ENCODE data around the gene ZNF521.
"Not testable (repeated sequence)": the region's sequence is repeated elsewhere in the genome, so short reads cannot be mapped to it uniquely, and the experiment has no call there.

Gene ZNF521

GRCh38 chr18:25295624-25296138 lies 56.3 kb downstream of the ZNF521 start:
- no peak for DNase-seq (ENCODE audit: low read depth in 1 of 2, low spot score in 1 of 2)

GRCh38 chr18:25291150-25291549 lies 60.8 kb downstream of the ZNF521 start:
- no peak for DNase-seq (ENCODE audit: low read depth in 1 of 2, low spot score in 1 of 2)

- DNase-seq (ENCODE audit: low read depth in 1 of 2, low spot score in 1 of 2) = no peak
Measured at GRCh38 chr18:25289001-25289631, 62.9 kb downstream of the ZNF521 start.

- no peak for DNase-seq (ENCODE audit: low read depth in 1 of 2, low spot score in 1 of 2)
Measured at GRCh38 chr18:25288340-25288938, 63.5 kb downstream of the ZNF521 start.

- DNase-seq (ENCODE audit: low read depth in 1 of 2, low spot score in 1 of 2) = no peak
Measured at GRCh38 chr18:25287106-25287505, 64.9 kb downstream of the ZNF521 start.

- DNase-seq (ENCODE audit: low read depth in 1 of 2, low spot score in 1 of 2) = no peak
Measured at GRCh38 chr18:25284861-25285550, 67.0 kb downstream of the ZNF521 start.

- DNase-seq (ENCODE audit: low read depth in 1 of 2, low spot score in 1 of 2) = no peak
Measured at GRCh38 chr18:25284281-25284680, 67.7 kb downstream of the ZNF521 start.

- DNase-seq (ENCODE audit: low read depth in 1 of 2, low spot score in 1 of 2) = no peak
Measured at GRCh38 chr18:25283781-25284180, 68.2 kb downstream of the ZNF521 start.

GRCh38 chr18:25282896-25283703 lies 68.9 kb downstream of the ZNF521 start:
- DNase-seq (ENCODE audit: low read depth in 1 of 2, low spot score in 1 of 2) = no peak

- DNase-seq (ENCODE audit: low read depth in 1 of 2, low spot score in 1 of 2) = no peak
Measured at GRCh38 chr18:25282282-25282681, 69.7 kb downstream of the ZNF521 start.

- DNase-seq (ENCODE audit: low read depth in 1 of 2, low spot score in 1 of 2) = no peak
Measured at GRCh38 chr18:25281556-25281955, 70.4 kb downstream of the ZNF521 start.

- DNase-seq (ENCODE audit: low read depth in 1 of 2, low spot score in 1 of 2) = no peak
Measured at GRCh38 chr18:25279961-25280360, 72.0 kb downstream of the ZNF521 start.

GRCh38 chr18:25279556-25279955 lies 72.4 kb downstream of the ZNF521 start:
- DNase-seq (ENCODE audit: low read depth in 1 of 2, low spot score in 1 of 2) = no peak

- DNase-seq (ENCODE audit: low read depth in 1 of 2, low spot score in 1 of 2) = no peak
Measured at GRCh38 chr18:25279133-25279532, 72.8 kb downstream of the ZNF521 start.

- DNase-seq (ENCODE audit: low read depth in 1 of 2, low spot score in 1 of 2) = no peak
Measured at GRCh38 chr18:25278394-25278793, 73.6 kb downstream of the ZNF521 start.

- DNase-seq (ENCODE audit: low read depth in 1 of 2, low spot score in 1 of 2) = no peak
Measured at GRCh38 chr18:25275412-25276001, 76.5 kb downstream of the ZNF521 start.

- DNase-seq (ENCODE audit: low read depth in 1 of 2, low spot score in 1 of 2) = no peak
Measured at GRCh38 chr18:25274926-25275325, 77.0 kb downstream of the ZNF521 start.

- DNase-seq (ENCODE audit: low read depth in 1 of 2, low spot score in 1 of 2) = not testable (repeated sequence)
Measured at GRCh38 chr18:25266931-25267527, 84.9 kb downstream of the ZNF521 start.

GRCh38 chr18:25262920-25263319 lies 89.0 kb downstream of the ZNF521 start:
- DNase-seq (ENCODE audit: low read depth in 1 of 2, low spot score in 1 of 2) = no peak

GRCh38 chr18:25261768-25262167 lies 90.2 kb downstream of the ZNF521 start:
- no peak for DNase-seq (ENCODE audit: low read depth in 1 of 2, low spot score in 1 of 2)

GRCh38 chr18:25256439-25256838 lies 95.5 kb downstream of the ZNF521 start:
- DNase-seq (ENCODE audit: low read depth in 1 of 2, low spot score in 1 of 2) = no peak
